Adipocyte (in vitro differentiated cells): Measurements from ENCODE around the gene ZNF507.
A peak's percentile ranks its signal among the peaks of the same experiment; 100 is the strongest.

Source experiments
- DNase-seq: peaks from one replicate; pipeline ENCODE4 v3.0.0-alpha.2; 2015; ENCODE audit warnings: low read depth
- H3K27me3 ChIP-seq: replicated peaks from 2 replicates; pipeline ENCODE4 v1.7.0; 2013; ENCODE audit warnings: mild to moderate bottlenecking, low read length, moderate library complexity; ENCODE audit not compliant: control insufficient read depth, insufficient read depth
- H3K36me3 ChIP-seq: 2 replicates; pipeline ENCODE4 v1.7.0; 2013; ENCODE audit warnings: low read length, mild to moderate bottlenecking, moderate library complexity; ENCODE audit not compliant: control insufficient read depth, insufficient read depth, severe bottlenecking
- H3K4me1 ChIP-seq: 2 replicates; pipeline ENCODE4 v1.7.0; 2013; ENCODE audit warnings: mild to moderate bottlenecking, low read length, moderate library complexity; ENCODE audit not compliant: control insufficient read depth, insufficient read depth
- H3K4me3 ChIP-seq: 2 replicates; pipeline ENCODE4 v1.7.0; 2013; ENCODE audit warnings: mild to moderate bottlenecking, low read length, moderate library complexity
- H3K9ac ChIP-seq: 2 replicates; pipeline ENCODE4 v1.7.0; 2013; ENCODE audit warnings: mild to moderate bottlenecking, low read length, moderate library complexity
- H3K9me3 ChIP-seq: 2 replicates; pipeline ENCODE4 v1.7.0; 2013; ENCODE audit warnings: mild to moderate bottlenecking, low read length, moderate library complexity; ENCODE audit not compliant: control insufficient read depth

Gene ZNF507

GRCh38 chr19:32345261-32346207 lies at the start of gene ZNF507:
Gene ZNF507, plus strand, starts transcription at chr19:32345610. Its CDS starts 7,221 bp downstream, at chr19:32352831.
- DNase-seq = peak; percentile 93
- Histone ChIP-seq H3K4me1 (peaks cover 26% of the 10 kb centered on the region), H3K9ac (peak within 1 kb of the TSS; percentile 95), H3K36me3 (peaks cover 26% of the 10 kb centered on the region), H3K4me3 (peak within 1 kb of the TSS; percentile 94), H3K9me3 (no peaks in the 10 kb centered on the region), H3K27me3 (no peaks in the 10 kb centered on the region)

GRCh38 chr19:32296694-32297093 lies 48.7 kb upstream of the ZNF507 start:
- Histone ChIP-seq H3K9ac (no peak overlapping the region), H3K4me3 (no peak overlapping the region), H3K27me3 (peaks cover 7% of the 10 kb centered on the region), H3K36me3 (no peaks in the 10 kb centered on the region), H3K4me1 (no peaks in the 10 kb centered on the region), H3K9me3 (peaks cover 15% of the 10 kb centered on the region)
- DNase-seq = no peak

- Histone ChIP-seq H3K27me3 (no peaks in the 10 kb centered on the region), H3K4me3 (no peak overlapping the region)
Measured at GRCh38 chr19:32302778-32303177, 42.6 kb upstream of the ZNF507 start.

GRCh38 chr19:32303193-32303592 lies 42.2 kb upstream of the ZNF507 start:
- Histone ChIP-seq H3K9me3 (peaks cover 39% of the 10 kb centered on the region), H3K36me3 (no peaks in the 10 kb centered on the region), H3K4me1 (no peaks in the 10 kb centered on the region), H3K9ac (no peak overlapping the region), H3K4me3 (no peak overlapping the region), H3K27me3 (no peaks in the 10 kb centered on the region)
- DNase-seq = no peak

More at GRCh38 chr19:32302778-32303177, 42.6 kb upstream of the ZNF507 start:
- Histone ChIP-seq H3K9ac (no peak overlapping the region), H3K4me1 (no peaks in the 10 kb centered on the region), H3K36me3 (no peaks in the 10 kb centered on the region), H3K9me3 (peaks cover 39% of the 10 kb centered on the region)
- no peak for DNase-seq

- Histone ChIP-seq H3K4me3 (no peak overlapping the region), H3K9me3 (peaks cover 17% of the 10 kb centered on the region), H3K27me3 (peaks cover 22% of the 10 kb centered on the region), H3K36me3 (no peaks in the 10 kb centered on the region), H3K4me1 (peaks cover 6% of the 10 kb centered on the region), H3K9ac (no peak overlapping the region)
- DNase-seq = no peak
Measured at GRCh38 chr19:32307591-32307990, 37.8 kb upstream of the ZNF507 start.

GRCh38 chr19:32308431-32309077 lies 36.9 kb upstream of the ZNF507 start:
- H3K9me3 ChIP-seq = peaks cover 8% of the 10 kb centered on the region
- peaks cover 6% of the 10 kb centered on the region for H3K4me1 ChIP-seq
- no peak overlapping the region for H3K4me3 ChIP-seq
- H3K27me3 ChIP-seq = peaks cover 23% of the 10 kb centered on the region
- peak; percentile 4 for DNase-seq
- H3K9ac ChIP-seq = no peak overlapping the region
- no peaks in the 10 kb centered on the region for H3K36me3 ChIP-seq

- Histone ChIP-seq H3K9me3 (no peaks in the 10 kb centered on the region), H3K9ac (no peak overlapping the region), H3K4me3 (no peak overlapping the region), H3K4me1 (peaks cover 6% of the 10 kb centered on the region), H3K36me3 (no peaks in the 10 kb centered on the region), H3K27me3 (peaks cover 33% of the 10 kb centered on the region)
- no peak for DNase-seq
Measured at GRCh38 chr19:32309711-32310390, 35.6 kb upstream of the ZNF507 start.

- Histone ChIP-seq H3K4me3 (no peak overlapping the region), H3K9ac (no peak overlapping the region), H3K36me3 (no peaks in the 10 kb centered on the region), H3K9me3 (no peaks in the 10 kb centered on the region), H3K4me1 (peaks cover 6% of the 10 kb centered on the region), H3K27me3 (peaks cover 33% of the 10 kb centered on the region)
- DNase-seq = no peak
Measured at GRCh38 chr19:32311371-32311770, 34.0 kb upstream of the ZNF507 start.

GRCh38 chr19:32313569-32314265 lies 31.7 kb upstream of the ZNF507 start:
- peaks cover 6% of the 10 kb centered on the region for H3K4me1 ChIP-seq
- H3K4me3 ChIP-seq = no peak overlapping the region
- peaks cover 33% of the 10 kb centered on the region for H3K27me3 ChIP-seq
- H3K9me3 ChIP-seq = no peaks in the 10 kb centered on the region
- no peak for DNase-seq
- no peaks in the 10 kb centered on the region for H3K36me3 ChIP-seq
- H3K9ac ChIP-seq = no peak overlapping the region

- no peak for DNase-seq
- Histone ChIP-seq H3K27me3 (peaks cover 24% of the 10 kb centered on the region), H3K9me3 (no peaks in the 10 kb centered on the region), H3K36me3 (no peaks in the 10 kb centered on the region), H3K9ac (no peak overlapping the region), H3K4me1 (no peaks in the 10 kb centered on the region), H3K4me3 (no peak overlapping the region)
Measured at GRCh38 chr19:32316034-32316433, 29.4 kb upstream of the ZNF507 start.
